CD14-positive monocyte (primary cell): ENCODE results near the gene ROPN1. TPM values are rescaled to one million over a fixed set of nuclear protein-coding genes. Genes with fewer than 3 reads are reported as not detected.

Source experiments
- DNase-seq, 3 donors: peaks; one replicate each; pipeline ENCODE4 v3.0.0-alpha.2; 2011 to 2022
- H2AFZ ChIP-seq: 2 replicates; pipeline ENCODE4 v1.6.0; 2012; ENCODE audit warnings: mild to moderate bottlenecking, low read depth, low read length, inconsistent platforms; ENCODE audit not compliant: insufficient read depth, poor library complexity, severe bottlenecking
- H3K27ac ChIP-seq, 2 donors: 1 replicate in 1 of 2; 2 replicates in 1 of 2; pipeline ENCODE4 v1.5.1; 2012 to 2013; ENCODE audit warnings: low read length in 2 of 2, control low read depth in 1 of 2, inconsistent platforms in 1 of 2, low read depth in 1 of 2, mild to moderate bottlenecking in 1 of 2
- H3K27me3 ChIP-seq, 2 donors: one replicate each; pipeline versions ENCODE4 v1.6.0 to v1.6.1; 2011 to 2013; ENCODE audit warnings: low read length in 2 of 2; ENCODE audit not compliant: control insufficient read depth in 2 of 2, insufficient read depth in 2 of 2
- H3K36me3 ChIP-seq, 2 donors: replicated peaks in 1 of 2; 1 replicate in 1 of 2; 2 replicates in 1 of 2; pipeline versions ENCODE4 v1.5.1 to v1.6.1; 2012 to 2013; ENCODE audit warnings: low read length in 2 of 2, control low read depth in 1 of 2, inconsistent platforms in 1 of 2, mild to moderate bottlenecking in 1 of 2; ENCODE audit not compliant: insufficient read depth in 2 of 2, control insufficient read depth in 1 of 2
- H3K4me1 ChIP-seq, 2 donors: 1 replicate in 1 of 2; 2 replicates in 1 of 2; pipeline versions ENCODE4 v1.5.1 to v1.6.1; 2012 to 2013; ENCODE audit warnings: low read length in 2 of 2, control low read depth in 1 of 2, inconsistent platforms in 1 of 2, mild to moderate bottlenecking in 1 of 2, moderate library complexity in 1 of 2; ENCODE audit not compliant: insufficient read depth in 2 of 2, control insufficient read depth in 1 of 2
- H3K4me2 ChIP-seq: replicated peaks from 2 replicates; pipeline ENCODE3; 2012; ENCODE audit warnings: low read length, moderate library complexity, mild to moderate bottlenecking; ENCODE audit not compliant: poor library complexity, severe bottlenecking; ENCODE audit errors: extremely low read depth
- H3K4me3 ChIP-seq, 3 experiments: fragments of 200-600 bp in 1 of 3; sonication (generic) in 1 of 3; replicated peaks in 1 of 3; 1 replicate in 2 of 3; 2 replicates in 1 of 3; pipeline ENCODE4 v1.5.1; 2011 to 2013; ENCODE audit warnings: low read length in 3 of 3, mild to moderate bottlenecking in 3 of 3, control low read depth in 2 of 3, low read depth in 2 of 3, inconsistent platforms in 1 of 3, moderate library complexity in 1 of 3
- H3K79me2 ChIP-seq: 2 replicates; pipeline ENCODE4 v1.6.0; 2012; ENCODE audit warnings: mild to moderate bottlenecking, control low read depth, inconsistent platforms, low read length, moderate library complexity; ENCODE audit not compliant: insufficient read depth
- H3K9ac ChIP-seq: 2 replicates; pipeline ENCODE4 v1.6.0; 2017; ENCODE audit warnings: low read length, mild to moderate bottlenecking; ENCODE audit not compliant: insufficient read depth, poor library complexity, severe bottlenecking
- H3K9me3 ChIP-seq, 2 donors: replicated peaks in 1 of 2; 1 replicate in 1 of 2; 2 replicates in 1 of 2; pipeline versions ENCODE4 v1.5.1 to v1.6.1; 2012 to 2013; ENCODE audit warnings: low read length in 2 of 2, control low read depth in 1 of 2; ENCODE audit not compliant: control insufficient read depth in 1 of 2, insufficient read depth in 1 of 2
- H4K20me1 ChIP-seq: 2 replicates; pipeline ENCODE4 v1.6.0; 2012; ENCODE audit warnings: mild to moderate bottlenecking, low read length, control low read depth, moderate library complexity; ENCODE audit not compliant: insufficient read depth
- H3K27ac Mint-ChIP-seq, 7 donors: one replicate each; pipeline ENCODE4 v1.8.0; 2020; ENCODE audit warnings: mild to moderate bottlenecking in 7 of 7, mixed read lengths in 7 of 7, moderate library complexity in 6 of 7, inconsistent platforms in 2 of 7
- H3K27me3 Mint-ChIP-seq, 3 donors: one replicate each; pipeline ENCODE4 v1.8.0; 2021 to 2022; ENCODE audit warnings: low read depth in 3 of 3, mild to moderate bottlenecking in 3 of 3, mixed read lengths in 3 of 3, moderate library complexity in 3 of 3, inconsistent platforms in 1 of 3
- H3K36me3 Mint-ChIP-seq, 2 donors: one replicate each; pipeline ENCODE4 v1.8.0; 2020; ENCODE audit warnings: mixed read lengths in 2 of 2, inconsistent platforms in 1 of 2, mild to moderate bottlenecking in 1 of 2
- H3K4me1 Mint-ChIP-seq: one replicate; pipeline ENCODE4 v1.8.0; 2020; ENCODE audit warnings: mild to moderate bottlenecking, mixed read lengths
- H3K4me3 Mint-ChIP-seq, 2 donors: one replicate each; pipeline ENCODE4 v1.8.0; 2020; ENCODE audit warnings: mild to moderate bottlenecking in 2 of 2, mixed read lengths in 2 of 2, moderate library complexity in 1 of 2
- H3K9me3 Mint-ChIP-seq, 7 donors: one replicate each; pipeline ENCODE4 v1.8.0; 2020 to 2022; ENCODE audit warnings: mixed read lengths in 7 of 7, mild to moderate bottlenecking in 6 of 7, moderate library complexity in 6 of 7, inconsistent platforms in 2 of 7
- WGBS: methylation state at CpG from one replicate; pipeline ENCODE4 v1.1.5; 2013; ENCODE audit warnings: missing lambda C conversion rate; ENCODE audit not compliant: insufficient coverage; 5-methylcytosine and 5-hydroxymethylcytosine counted together
- intact Hi-C, 2 donors: fragments of 100-400 bp; cut with micrococcal nuclease; formaldehyde crosslinking; loops; one replicate each; pipeline versions ENCODE4 v1.15.0 to v1.15.1; 2023
- polyA plus RNA-seq, 3 donors: library from polyadenylated mRNA; depleted of rRNA in 1 of 3; unstranded in 2 of 3; stranded (reverse) in 1 of 3; fragments of 300-500 nt in 2 of 3; fragments of >200 nt in 1 of 3; fragmentation: Illumina TruSeq in 2 of 3; gene quantifications; 1 replicate in 2 of 3; 2 replicates in 1 of 3; pipeline ENCODE4 v1.2.3, GENCODE V29; 2012 to 2021
- TF ChIP-seq, protein P1 (sequence below): fragments of 200-600 bp; IDR thresholded peaks from one replicate; pipeline ENCODE4 v1.8.0; 2022; ENCODE audit warnings: antibody characterized with exemption, mild to moderate bottlenecking

The ROPN1 gene
- polyA plus RNA-seq, 3 donors, result not detected

DNA sequence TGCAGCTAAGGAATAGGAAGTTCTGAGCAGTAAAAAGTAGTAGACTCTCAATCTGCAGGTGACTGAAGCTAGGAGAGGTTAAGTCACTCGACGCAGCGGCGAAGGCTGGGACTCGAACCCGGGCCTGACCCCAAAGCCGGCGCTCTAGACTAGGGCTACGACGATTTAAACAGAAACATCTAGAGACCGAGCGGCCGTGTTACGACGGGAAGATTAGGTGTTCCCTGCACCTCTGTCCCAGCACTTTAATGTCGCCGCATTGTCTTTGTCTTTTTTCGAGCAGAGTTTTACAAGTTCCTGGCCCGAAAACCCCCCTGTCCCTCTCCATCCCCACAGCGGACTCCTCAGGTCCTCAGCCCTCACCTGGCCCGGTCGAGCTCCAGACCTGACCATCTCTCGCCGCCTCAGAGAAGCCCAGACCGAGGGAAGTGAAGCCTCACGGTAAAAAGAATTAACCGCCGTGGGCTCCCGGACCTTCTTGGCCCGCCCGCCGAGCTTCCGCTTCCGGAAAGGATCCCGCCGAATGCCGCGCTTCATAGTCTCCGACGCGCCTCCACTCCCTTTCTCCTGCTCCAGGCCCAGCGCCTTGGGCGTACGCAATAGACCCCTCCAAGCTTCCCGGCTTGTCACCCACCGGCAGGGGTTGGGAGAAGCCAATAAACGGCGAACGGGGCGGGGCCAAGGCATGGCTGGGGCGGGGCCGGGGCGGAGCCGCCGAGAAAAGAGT lies 31.0 kb downstream of the ROPN1 start, which contains the start of gene CCDC14:
CCDC14 (minus strand) TSS at position 449 of the 727 bp plus-strand sequence; CDS start at position 393, 56 bp downstream.
- H3K9me3 ChIP-seq, result no peaks in the 10 kb centered on the region
- intact Hi-C loops, result no loop called here
- Mint-ChIP-seq H3K27ac (peak within 1 kb of the TSS; percentile 80 to 93 (median 86)), H3K4me1 (peaks cover 19% of the 10 kb centered on the region), H3K36me3 (peaks cover 0 to 2% of the 10 kb centered on the region in 2 donors), H3K4me3 (peak within 1 kb of the TSS; percentile 99), H3K27me3 (peaks cover 9 to 26% (median 13%) of the 10 kb centered on the region in 3 donors), H3K9me3 (peaks cover 0 to 2% (median 0%) of the 10 kb centered on the region in 7 donors)
- WGBS, result under 1% methylated on average over 55 of the region's 55 CpGs
- H3K9ac ChIP-seq, result peak within 1 kb of the TSS; percentile 81
- H3K79me2 ChIP-seq, result peaks cover 8% of the 10 kb centered on the region
- peak within 1 kb of the TSS; percentile 95 for H2AFZ ChIP-seq
- peak within 1 kb of the TSS; percentile 51 to 86 for H3K27ac ChIP-seq
- peak; percentile 51 to 71 (median 67) for DNase-seq
- H3K36me3 ChIP-seq, result no peaks in the 10 kb centered on the region
- H3K27me3 ChIP-seq, result peaks cover 2 to 14% of the 10 kb centered on the region in 2 donors
- peak within 1 kb of the TSS; percentile 94 for H3K4me2 ChIP-seq
- H3K4me3 ChIP-seq, result peak within 1 kb of the TSS; percentile 69 to 98 (median 82)
- TF ChIP-seq, protein P1, sequence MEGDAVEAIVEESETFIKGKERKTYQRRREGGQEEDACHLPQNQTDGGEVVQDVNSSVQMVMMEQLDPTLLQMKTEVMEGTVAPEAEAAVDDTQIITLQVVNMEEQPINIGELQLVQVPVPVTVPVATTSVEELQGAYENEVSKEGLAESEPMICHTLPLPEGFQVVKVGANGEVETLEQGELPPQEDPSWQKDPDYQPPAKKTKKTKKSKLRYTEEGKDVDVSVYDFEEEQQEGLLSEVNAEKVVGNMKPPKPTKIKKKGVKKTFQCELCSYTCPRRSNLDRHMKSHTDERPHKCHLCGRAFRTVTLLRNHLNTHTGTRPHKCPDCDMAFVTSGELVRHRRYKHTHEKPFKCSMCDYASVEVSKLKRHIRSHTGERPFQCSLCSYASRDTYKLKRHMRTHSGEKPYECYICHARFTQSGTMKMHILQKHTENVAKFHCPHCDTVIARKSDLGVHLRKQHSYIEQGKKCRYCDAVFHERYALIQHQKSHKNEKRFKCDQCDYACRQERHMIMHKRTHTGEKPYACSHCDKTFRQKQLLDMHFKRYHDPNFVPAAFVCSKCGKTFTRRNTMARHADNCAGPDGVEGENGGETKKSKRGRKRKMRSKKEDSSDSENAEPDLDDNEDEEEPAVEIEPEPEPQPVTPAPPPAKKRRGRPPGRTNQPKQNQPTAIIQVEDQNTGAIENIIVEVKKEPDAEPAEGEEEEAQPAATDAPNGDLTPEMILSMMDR, result no peak
- no peaks in the 10 kb centered on the region for H4K20me1 ChIP-seq
- H3K4me1 ChIP-seq, result peaks cover 8 to 16% of the 10 kb centered on the region in 2 donors

DNA sequence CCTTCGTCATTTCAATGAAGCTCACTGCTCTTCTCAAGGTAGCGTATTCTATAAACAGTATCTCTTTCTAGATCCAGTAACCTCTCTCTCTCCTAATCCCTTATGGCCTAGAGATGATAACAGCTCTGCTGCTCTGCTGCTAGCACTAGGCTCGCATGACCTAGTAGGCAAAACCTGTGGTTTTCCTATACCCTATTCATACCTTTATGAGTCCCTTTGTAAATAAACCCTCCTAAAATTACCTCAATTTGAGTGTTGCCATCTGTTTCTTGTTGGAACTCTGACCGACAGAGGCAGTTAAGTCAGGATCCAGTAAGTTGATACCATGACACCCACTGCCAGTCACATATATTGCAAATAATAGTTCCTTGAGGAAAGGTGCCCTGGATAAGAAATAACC lies 38.2 kb downstream of the ROPN1 start:
- Histone ChIP-seq H4K20me1 (no peaks in the 10 kb centered on the region), H3K9ac (no peak overlapping the region), H3K36me3 (peaks cover 20 to 43% of the 10 kb centered on the region in 2 donors), H3K4me2 (no peak overlapping the region), H2AFZ (no peak overlapping the region), H3K27ac (no peak overlapping the region), H3K9me3 (no peaks in the 10 kb centered on the region), H3K27me3 (no peaks in the 10 kb centered on the region), H3K4me1 (no peaks in the 10 kb centered on the region), H3K4me3 (no peak overlapping the region), H3K79me2 (no peaks in the 10 kb centered on the region)
- Mint-ChIP-seq H3K27ac (no peak overlapping the region), H3K4me1 (peaks cover 1% of the 10 kb centered on the region), H3K4me3 (no peak overlapping the region), H3K27me3 (no peaks in the 10 kb centered on the region), H3K9me3 (no peaks in the 10 kb centered on the region), H3K36me3 (peaks cover 37 to 38% of the 10 kb centered on the region in 2 donors)
- TF ChIP-seq, protein P1, result no peak
- WGBS, result 100% methylated on average over 3 of the region's 4 CpGs
- no peak for DNase-seq
- intact Hi-C loops, result no loop called here
